ENCODE measurements around the gene GALNTL6.

Gene GALNTL6

DNA sequence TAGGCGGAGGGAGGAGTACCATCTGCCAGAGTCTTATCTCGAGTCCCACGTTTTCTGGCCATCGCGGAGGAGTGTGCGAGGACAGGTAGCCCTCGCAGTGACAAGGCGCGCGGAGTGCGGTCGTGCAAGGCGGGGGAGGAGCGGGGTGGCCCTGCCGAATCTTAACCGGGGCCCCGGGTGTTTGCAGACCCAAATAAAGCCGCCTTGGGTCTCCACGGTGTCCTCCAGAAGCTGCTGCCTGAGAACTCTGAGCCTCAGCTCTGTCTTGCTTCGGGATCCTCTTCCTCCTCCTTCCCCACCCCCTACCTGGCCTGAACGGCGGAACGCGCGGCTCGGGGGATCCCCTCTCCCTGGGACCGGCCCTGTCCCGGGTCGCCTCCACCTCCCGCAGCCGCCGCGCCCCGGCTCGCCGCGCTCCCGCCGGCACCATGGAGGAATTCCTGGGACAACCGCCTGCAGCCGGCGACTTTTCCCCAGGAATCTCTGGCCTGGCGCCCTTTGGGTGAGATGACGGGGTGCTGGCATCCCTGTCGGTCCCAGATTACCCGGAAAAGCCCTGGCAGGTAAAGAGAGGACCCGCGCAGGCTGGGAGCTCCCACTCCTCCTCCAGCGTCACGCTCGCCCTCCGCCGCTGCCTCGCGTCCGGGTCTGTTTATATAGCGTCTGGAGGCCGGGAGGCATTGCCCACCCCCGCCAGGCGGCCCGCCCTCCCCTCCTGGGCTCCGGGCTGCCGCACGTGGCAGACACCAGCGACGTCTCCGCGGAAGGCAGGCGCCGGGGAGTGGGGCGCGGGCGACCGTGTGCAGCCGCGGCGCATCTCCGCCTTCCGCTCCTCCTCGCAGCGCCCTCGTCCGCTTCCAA is at the start of gene GALNTL6:
Gene GALNTL6, plus strand, starts transcription at position 740 of the 861 bp plus-strand sequence.
- peak; percentile 7 to 13 for DNase-seq (ENCODE audit: low read depth in 2 of 2)

- DNase-seq (ENCODE audit: low read depth in 2 of 2) = no peak
Measured at GRCh38 chr4:171765514-171765913, 47.7 kb upstream of the GALNTL6 start.

GRCh38 chr4:171774642-171775190 is 38.5 kb upstream of the GALNTL6 start:
- no peak for DNase-seq (ENCODE audit: low read depth in 2 of 2)

- DNase-seq (ENCODE audit: low read depth in 2 of 2) = no peak
Measured at GRCh38 chr4:171779301-171779700, 33.9 kb upstream of the GALNTL6 start.

DNA sequence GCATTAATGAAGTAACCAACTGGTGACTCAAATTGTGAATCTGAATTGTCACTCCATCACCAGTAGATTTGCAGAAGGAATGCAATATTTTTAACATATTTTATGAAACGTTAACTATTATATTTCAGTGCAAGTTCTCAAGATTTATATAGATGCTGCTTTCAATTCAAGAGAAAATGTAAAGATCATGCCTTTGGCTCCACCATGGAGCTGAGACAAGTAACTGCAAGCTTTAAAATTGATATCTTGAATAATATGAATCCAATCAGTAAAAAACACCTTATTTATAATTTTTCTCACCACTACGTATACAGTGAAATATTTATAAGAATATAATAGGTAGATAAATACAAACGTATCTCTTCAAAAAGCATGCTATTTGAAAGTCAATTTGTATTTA is 27.8 kb upstream of the GALNTL6 start:
- no peak for DNase-seq (ENCODE audit: low read depth in 2 of 2)

- DNase-seq (ENCODE audit: low read depth in 2 of 2) = no peak
Measured at GRCh38 chr4:171793723-171794122, 19.5 kb upstream of the GALNTL6 start.

DNA sequence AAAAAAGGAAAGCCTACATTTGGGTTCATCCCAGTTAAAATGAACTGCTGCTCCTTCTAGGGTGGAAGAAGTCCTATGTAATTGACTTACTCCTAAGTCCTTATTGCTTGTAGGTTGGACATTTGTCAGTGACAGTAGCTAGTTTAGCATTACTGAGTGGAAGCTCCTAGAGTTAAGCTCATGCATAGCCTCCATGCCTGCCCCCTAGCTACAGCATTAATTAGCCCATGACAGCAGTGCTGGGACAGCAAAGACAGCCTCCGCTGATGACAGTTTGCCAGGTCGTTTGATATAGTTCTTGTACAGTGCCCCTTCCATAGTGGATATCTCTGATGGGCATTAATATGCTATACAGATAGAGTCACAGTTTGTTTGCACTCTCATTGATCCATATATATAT is 18.7 kb upstream of the GALNTL6 start:
- DNase-seq (ENCODE audit: low read depth in 2 of 2) = no peak

DNA sequence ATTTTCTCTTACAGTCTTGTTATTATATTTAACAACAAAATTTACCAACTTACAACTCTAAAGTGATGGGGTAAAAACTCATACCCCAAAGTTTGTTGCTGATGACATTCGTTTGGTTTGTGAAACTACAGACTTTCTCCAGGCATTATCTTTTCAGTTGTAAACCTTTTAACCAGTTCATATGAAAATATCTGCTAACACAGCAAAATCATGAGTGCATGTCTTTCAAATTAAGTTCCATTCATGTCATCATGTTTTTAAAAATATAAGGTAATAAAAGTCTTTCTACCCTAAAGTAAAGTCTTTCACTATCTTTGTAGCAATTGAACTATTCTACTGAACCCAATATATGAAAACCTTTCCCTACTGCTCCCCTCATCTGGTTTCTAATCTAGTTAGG is 3.4 kb upstream of the GALNTL6 start:
- DNase-seq (ENCODE audit: low read depth in 2 of 2) = no peak

DNA sequence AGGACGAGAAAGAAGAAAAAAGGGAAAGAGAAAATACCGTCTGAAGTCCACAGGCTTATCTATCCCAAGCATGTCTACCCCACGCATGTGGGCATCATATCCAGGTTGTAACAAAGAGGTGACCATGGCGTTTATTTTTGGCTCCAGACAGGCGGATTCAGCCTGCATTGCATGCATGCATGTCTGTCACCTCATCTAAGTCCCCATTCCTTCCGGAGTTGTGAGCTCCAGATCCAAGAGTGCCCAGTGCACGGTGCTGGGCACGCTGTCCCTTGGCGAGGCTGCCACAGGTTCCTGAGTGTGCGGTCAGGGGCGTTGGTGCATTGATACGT is 905 bp upstream of the GALNTL6 start:
- no peak for DNase-seq (ENCODE audit: low read depth in 2 of 2)

- no peak for DNase-seq (ENCODE audit: low read depth in 2 of 2)
Measured at GRCh38 chr4:171813526-171814250, 484 bp downstream of the GALNTL6 start.

GRCh38 chr4:171814545-171814944 is 1.3 kb downstream of the GALNTL6 start:
- DNase-seq (ENCODE audit: low read depth in 2 of 2) = no peak

- DNase-seq (ENCODE audit: low read depth in 2 of 2) = no peak
Measured at GRCh38 chr4:171817026-171817425, 3.8 kb downstream of the GALNTL6 start.

GRCh38 chr4:171834640-171835039 is 21.4 kb downstream of the GALNTL6 start:
- no peak for DNase-seq (ENCODE audit: low read depth in 2 of 2)

GRCh38 chr4:171843456-171843855 is 30.3 kb downstream of the GALNTL6 start:
- DNase-seq (ENCODE audit: low read depth in 2 of 2) = no peak

GRCh38 chr4:171846232-171846631 is 33.0 kb downstream of the GALNTL6 start:
- peak; percentile 31 to 39 for DNase-seq (ENCODE audit: low read depth in 2 of 2)

GRCh38 chr4:171846893-171847292 is 33.7 kb downstream of the GALNTL6 start:
- no peak for DNase-seq (ENCODE audit: low read depth in 2 of 2)

GRCh38 chr4:171847751-171848150 is 34.5 kb downstream of the GALNTL6 start:
- DNase-seq (ENCODE audit: low read depth in 2 of 2) = peak in 1 of 2 experiments; percentile 5

DNA sequence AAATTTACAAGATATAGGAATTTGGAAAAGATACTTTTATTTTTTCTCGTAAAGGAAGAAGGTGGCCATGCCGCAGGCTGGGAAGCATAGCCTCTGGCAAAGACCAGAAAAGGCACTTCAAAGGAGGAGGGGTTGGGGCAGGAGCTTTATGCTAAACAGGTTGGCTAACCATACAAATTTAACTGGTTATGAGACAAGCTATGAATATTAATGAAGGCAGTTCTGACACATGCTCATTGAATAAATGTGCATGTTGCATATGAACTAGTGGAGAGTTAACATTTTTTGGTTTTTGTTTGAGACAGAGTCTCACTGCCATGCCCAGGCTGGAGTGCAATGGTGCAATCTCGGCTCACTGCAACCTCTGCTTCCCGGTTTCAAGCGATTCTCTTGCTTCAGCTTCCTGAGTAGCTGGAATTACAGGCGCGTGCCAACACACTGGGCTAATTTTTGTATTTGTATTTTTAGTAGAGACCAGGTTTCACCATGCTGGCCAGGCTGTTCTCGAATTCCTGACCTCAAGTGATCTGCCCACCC is 36.5 kb downstream of the GALNTL6 start:
- DNase-seq (ENCODE audit: low read depth in 2 of 2) = no peak

GRCh38 chr4:171851295-171851694 is 38.1 kb downstream of the GALNTL6 start:
- no peak for DNase-seq (ENCODE audit: low read depth in 2 of 2)

DNA sequence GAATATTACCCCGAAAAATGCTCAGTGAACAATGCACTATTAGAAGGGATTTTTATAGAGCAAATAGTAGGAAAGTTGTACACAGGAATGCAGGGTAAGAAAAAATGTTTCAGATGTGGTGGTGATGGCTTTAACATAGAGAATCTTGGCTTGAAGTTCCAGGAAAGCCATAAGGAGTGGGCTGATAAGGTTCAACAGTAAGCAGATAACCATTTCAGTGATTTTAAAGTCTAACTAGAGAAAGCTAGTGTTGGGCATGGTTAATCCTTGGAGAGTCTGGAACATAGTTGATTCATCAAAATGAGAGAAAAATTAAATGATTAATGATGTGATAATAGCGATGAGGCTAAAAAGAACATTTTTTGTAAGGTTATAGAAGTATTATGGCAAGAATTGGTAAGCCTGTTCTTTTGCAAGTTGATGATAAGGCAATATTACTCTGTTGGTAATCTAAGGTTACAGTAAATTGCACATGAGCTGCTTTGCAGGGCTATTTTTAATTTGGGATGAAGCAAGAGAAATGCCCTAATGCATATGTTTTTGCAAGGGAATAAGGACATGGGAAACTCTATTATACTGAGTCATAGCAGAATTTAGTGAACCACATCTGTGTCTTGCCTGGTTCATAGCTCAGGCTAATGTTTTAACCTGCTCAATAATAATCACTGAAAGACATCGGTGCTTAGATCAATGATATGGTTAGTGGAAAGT is 44.3 kb downstream of the GALNTL6 start:
- DNase-seq (ENCODE audit: low read depth in 2 of 2) = peak; percentile 47 to 55

GRCh38 chr4:171875291-171875690 is 62.1 kb downstream of the GALNTL6 start:
- DNase-seq (ENCODE audit: low read depth in 2 of 2) = no peak

DNA sequence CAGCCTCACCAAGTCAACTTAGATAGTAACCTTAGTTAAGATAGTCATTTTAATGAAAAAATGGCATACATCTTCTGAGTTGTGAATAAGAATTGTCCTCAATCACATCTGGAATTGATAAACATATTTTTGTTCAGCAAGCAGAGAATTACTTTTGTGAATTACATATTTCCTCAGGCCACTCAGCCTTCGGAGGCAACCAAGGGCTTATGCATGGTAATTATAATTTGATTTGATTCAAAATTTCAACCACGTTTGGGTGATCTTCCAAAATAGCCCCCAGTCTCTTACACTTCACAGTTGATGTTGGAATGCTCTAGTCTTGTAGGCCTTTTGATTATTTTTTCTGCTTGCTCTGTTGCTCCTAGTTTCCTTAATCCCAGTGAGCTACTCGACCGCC is 63.4 kb downstream of the GALNTL6 start:
- DNase-seq (ENCODE audit: low read depth in 2 of 2) = peak in 1 of 2 experiments; percentile 22

Data from fibroblast of skin of left quadriceps (primary cell).